Measurements from ENCODE around the gene CDYL.

DNA sequence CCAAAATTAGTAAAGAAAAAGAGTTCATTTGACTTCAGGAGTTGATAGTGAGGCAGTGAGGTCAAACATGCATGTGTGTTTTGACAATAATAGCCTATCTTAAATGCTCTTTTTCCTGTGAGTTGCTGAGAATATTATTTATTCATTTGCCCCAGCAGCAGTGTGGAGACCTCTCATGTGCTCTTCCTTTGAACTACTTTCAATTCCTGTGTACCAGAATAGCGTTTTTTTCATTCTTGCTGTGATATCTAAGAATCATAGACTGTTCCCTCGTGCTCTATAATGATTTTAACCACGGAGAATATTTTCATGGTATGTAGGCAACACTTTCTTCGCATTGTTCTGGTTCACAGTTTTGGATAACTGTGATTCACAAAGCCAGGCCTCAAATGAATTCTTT lies 5.2 kb downstream of the CDYL start:
- TF ChIP-seq, protein P1, sequence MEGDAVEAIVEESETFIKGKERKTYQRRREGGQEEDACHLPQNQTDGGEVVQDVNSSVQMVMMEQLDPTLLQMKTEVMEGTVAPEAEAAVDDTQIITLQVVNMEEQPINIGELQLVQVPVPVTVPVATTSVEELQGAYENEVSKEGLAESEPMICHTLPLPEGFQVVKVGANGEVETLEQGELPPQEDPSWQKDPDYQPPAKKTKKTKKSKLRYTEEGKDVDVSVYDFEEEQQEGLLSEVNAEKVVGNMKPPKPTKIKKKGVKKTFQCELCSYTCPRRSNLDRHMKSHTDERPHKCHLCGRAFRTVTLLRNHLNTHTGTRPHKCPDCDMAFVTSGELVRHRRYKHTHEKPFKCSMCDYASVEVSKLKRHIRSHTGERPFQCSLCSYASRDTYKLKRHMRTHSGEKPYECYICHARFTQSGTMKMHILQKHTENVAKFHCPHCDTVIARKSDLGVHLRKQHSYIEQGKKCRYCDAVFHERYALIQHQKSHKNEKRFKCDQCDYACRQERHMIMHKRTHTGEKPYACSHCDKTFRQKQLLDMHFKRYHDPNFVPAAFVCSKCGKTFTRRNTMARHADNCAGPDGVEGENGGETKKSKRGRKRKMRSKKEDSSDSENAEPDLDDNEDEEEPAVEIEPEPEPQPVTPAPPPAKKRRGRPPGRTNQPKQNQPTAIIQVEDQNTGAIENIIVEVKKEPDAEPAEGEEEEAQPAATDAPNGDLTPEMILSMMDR (IDR thresholded peaks at IDR 0.05): no peak
- no peak for TF ChIP-seq EP300 (IDR thresholded peaks at IDR 0.05)
- no peak for TF ChIP-seq POLR2A (IDR thresholded peaks at IDR 0.05)
- no peak for TF ChIP-seq POLR2AphosphoS5 (IDR thresholded peaks at IDR 0.05)
